ENCODE measurements around the gene ING5. TPM values are rescaled to one million over a fixed set of nuclear protein-coding genes. Genes with fewer than 3 reads are reported as not detected.
"Not testable (repeated sequence)": the region's sequence is repeated elsewhere in the genome, so short reads cannot be mapped to it uniquely, and the experiment has no call there.

ING5 gene
- total and polyA plus RNA-seq, 10 donors, result 18.2 to 51.1 (median 35.5) TPM

DNA sequence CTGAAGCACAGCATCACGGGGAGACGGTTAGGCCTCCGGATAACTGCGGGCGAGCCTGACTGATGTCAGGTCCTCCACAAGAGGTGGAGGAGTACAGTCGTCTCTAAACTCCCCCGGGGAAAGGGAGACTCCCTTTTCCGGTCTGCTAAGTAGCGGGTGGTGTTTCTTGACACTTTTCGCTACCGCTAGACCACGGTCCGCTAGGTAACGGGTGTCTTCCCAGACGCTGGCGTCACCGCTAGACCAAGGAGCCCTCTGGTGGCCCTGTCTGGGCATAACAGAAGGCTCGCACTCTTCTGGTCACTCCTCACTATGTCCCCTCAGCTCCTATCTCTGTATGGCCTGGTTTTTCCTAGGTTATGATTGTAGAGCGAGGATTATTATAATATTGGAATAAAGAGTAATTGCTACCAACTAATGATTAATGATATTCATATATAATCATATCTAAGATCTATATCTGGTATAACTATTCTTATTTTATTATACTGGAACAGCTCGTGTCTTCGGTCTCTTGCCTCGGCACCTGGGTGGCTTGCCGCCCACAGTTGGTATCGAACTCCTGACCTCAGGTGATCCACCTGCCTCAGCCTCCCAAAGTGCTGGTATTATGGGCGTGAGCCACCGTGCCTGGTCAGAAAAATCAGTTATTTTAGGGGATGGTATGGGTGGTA lies 30.8 kb downstream of the ING5 start:
- H3K36me3 ChIP-seq; H3K27me3 ChIP-seq (replicated peaks in 1 of 7); H3K9me3 ChIP-seq: not testable (repeated sequence)
- intact Hi-C loops (cut with DNase I; ENCODE audit: low total_unique reads), result loop anchor here (10.0 kb wide), 1 partner anchor 142 kb away; no protein-coding TSS in a partner anchor
- H3K27ac ChIP-seq, result peak overlapping the region in 2 of 8 donors; percentile 3 to 22
- peak; percentile 92 for DNase-seq
- peaks cover 4 to 66% (median 40%) of the 10 kb centered on the region in 6 donors for H3K4me1 ChIP-seq
- WGBS, 5 donors, result 37 to 48% (median 43%) methylated on average over 18 to 26 of the region's 26 CpGs
- TF ChIP-seq, protein P1, sequence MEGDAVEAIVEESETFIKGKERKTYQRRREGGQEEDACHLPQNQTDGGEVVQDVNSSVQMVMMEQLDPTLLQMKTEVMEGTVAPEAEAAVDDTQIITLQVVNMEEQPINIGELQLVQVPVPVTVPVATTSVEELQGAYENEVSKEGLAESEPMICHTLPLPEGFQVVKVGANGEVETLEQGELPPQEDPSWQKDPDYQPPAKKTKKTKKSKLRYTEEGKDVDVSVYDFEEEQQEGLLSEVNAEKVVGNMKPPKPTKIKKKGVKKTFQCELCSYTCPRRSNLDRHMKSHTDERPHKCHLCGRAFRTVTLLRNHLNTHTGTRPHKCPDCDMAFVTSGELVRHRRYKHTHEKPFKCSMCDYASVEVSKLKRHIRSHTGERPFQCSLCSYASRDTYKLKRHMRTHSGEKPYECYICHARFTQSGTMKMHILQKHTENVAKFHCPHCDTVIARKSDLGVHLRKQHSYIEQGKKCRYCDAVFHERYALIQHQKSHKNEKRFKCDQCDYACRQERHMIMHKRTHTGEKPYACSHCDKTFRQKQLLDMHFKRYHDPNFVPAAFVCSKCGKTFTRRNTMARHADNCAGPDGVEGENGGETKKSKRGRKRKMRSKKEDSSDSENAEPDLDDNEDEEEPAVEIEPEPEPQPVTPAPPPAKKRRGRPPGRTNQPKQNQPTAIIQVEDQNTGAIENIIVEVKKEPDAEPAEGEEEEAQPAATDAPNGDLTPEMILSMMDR (IDR thresholded peaks at IDR 0.05 in 8 of 11, conservative IDR thresholded peaks at IDR 0.05 in 3 of 11), result peak in 10 of 11 experiments; percentile 43 to 86 (median 66)
- H3K4me3 ChIP-seq, result peak overlapping the region in 2 of 8 donors; percentile 14 to 44

DNA sequence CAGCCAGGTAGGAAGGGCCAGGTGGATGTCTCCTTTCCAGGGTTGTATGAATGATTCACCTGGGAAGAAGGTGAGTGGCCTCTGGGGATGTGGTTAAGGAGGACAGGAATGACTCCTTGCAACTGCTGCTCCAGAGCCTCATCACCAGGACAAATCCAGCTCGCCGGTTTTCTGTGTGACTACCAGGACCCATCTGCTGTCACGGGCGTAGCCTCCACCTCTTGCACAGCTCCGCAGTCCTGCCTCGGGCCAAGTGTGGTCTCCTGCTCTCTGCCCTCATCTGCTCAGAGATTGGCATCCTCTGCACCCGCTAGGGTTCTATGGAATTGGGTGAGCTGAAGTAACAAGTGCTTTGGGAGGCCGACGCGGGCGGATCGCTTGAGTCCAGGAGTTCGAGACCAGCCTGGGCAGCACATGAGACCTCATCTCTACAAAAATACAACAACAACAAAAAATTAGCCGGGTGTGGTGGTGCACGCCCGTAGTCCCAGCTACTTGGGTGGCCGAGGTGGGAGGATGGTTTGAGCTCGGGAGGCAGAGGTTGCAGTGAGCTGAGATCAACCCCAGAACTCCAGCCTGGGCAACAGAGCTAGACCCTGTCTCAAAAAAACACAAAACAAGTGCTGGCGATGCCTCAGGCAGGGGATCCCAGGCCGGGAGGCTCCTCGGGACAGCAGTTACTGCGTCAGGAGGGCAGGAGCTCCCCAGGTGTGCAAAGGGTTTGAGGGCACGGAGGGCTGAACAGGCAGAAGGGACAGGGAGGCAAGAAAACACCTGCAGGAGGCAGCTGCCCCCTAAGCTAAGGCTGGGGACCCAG lies 31.8 kb downstream of the ING5 start:
- no peaks in the 10 kb centered on the region for H3K9me3 ChIP-seq
- H3K27me3 ChIP-seq (replicated peaks in 1 of 7), result no peaks in the 10 kb centered on the region
- H3K36me3 ChIP-seq, result peaks cover 0 to 8% (median 0%) of the 10 kb centered on the region in 6 donors
- DNase-seq, result peak; percentile 81
- H3K4me1 ChIP-seq, result peaks cover 4 to 75% (median 40%) of the 10 kb centered on the region in 6 donors
- H3K27ac ChIP-seq, result peak overlapping the region; percentile 38 to 96 (median 94)
- intact Hi-C loops (cut with DNase I; ENCODE audit: low total_unique reads), result loop anchor here (10.0 kb wide), 1 partner anchor 141 kb away; no protein-coding TSS in a partner anchor
- H3K4me3 ChIP-seq, result peak overlapping the region; percentile 27 to 99 (median 92)
- WGBS, 5 donors, result 85 to 91% (median 88%) methylated on average over 23 of the region's 23 CpGs
- TF ChIP-seq POLR2AphosphoS5 (IDR thresholded peaks at IDR 0.05) (no peak), POLR2A (IDR thresholded peaks at IDR 0.05) (no peak)
- TF ChIP-seq, protein P1 (IDR thresholded peaks at IDR 0.05 in 8 of 11, conservative IDR thresholded peaks at IDR 0.05 in 3 of 11), result no peak

- no peaks in the 10 kb centered on the region for H3K27me3 ChIP-seq (replicated peaks in 1 of 7)
- TF ChIP-seq, protein P1 (IDR thresholded peaks at IDR 0.05 in 8 of 11, conservative IDR thresholded peaks at IDR 0.05 in 3 of 11), result peak in 2 of 11 experiments; percentile 20 to 34
- TF ChIP-seq POLR2AphosphoS5 (IDR thresholded peaks at IDR 0.05), result peak in 1 of 3 donors; percentile 58
- no peak for TF ChIP-seq POLR2A (IDR thresholded peaks at IDR 0.05)
- H3K4me1 ChIP-seq, result peaks cover 4 to 81% (median 40%) of the 10 kb centered on the region in 6 donors
- WGBS, 5 donors, result 0 to 2% (median 1%) methylated on average over 6 to 25 of the region's 25 CpGs
- DNase-seq, result no peak
- peak overlapping the region; percentile 38 to 96 (median 94) for H3K27ac ChIP-seq
- peaks cover 0 to 13% (median 0%) of the 10 kb centered on the region in 6 donors for H3K36me3 ChIP-seq
- intact Hi-C loops (cut with DNase I; ENCODE audit: low total_unique reads), result loop anchor here (10.0 kb wide), 1 partner anchor 141 kb away; no protein-coding TSS in a partner anchor
- no peaks in the 10 kb centered on the region for H3K9me3 ChIP-seq
- H3K4me3 ChIP-seq, result peak overlapping the region; percentile 27 to 99 (median 92)
These were observed 32.3 kb downstream of the ING5 start for GRCh38 chr2:241734208-241734466.

Data from spleen (tissue), 11 donors.